Measurements from ENCODE around the gene GAB2. TPM values are rescaled to one million over a fixed set of nuclear protein-coding genes. Genes with fewer than 3 reads are reported as not detected.

Gene GAB2
- total and polyA plus RNA-seq, 8 donors = 18.8 to 59.6 (median 19.7) TPM

DNA sequence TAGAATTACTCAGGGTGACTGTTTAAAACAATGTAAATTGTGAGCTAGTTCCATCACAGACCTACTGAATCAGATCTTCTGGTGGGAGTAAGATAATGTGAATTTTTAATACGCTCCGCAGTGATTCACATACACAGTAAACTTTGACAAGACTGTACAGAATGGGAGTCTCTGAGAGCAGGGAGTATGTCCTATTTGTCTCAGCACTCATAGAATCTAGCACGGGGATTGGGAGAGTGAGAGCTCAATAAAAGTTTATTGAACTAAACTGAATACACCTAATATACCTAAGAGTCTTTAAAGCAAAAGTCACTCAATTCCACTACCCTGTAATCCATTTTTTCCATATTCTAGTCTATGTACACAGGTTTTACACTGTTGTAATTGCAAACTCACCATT is 11.2 kb upstream of the GAB2 start:
- no peak overlapping the region for H3K27ac ChIP-seq
- no peaks in the 10 kb centered on the region for H3K36me3 ChIP-seq
- TF ChIP-seq, protein P1, sequence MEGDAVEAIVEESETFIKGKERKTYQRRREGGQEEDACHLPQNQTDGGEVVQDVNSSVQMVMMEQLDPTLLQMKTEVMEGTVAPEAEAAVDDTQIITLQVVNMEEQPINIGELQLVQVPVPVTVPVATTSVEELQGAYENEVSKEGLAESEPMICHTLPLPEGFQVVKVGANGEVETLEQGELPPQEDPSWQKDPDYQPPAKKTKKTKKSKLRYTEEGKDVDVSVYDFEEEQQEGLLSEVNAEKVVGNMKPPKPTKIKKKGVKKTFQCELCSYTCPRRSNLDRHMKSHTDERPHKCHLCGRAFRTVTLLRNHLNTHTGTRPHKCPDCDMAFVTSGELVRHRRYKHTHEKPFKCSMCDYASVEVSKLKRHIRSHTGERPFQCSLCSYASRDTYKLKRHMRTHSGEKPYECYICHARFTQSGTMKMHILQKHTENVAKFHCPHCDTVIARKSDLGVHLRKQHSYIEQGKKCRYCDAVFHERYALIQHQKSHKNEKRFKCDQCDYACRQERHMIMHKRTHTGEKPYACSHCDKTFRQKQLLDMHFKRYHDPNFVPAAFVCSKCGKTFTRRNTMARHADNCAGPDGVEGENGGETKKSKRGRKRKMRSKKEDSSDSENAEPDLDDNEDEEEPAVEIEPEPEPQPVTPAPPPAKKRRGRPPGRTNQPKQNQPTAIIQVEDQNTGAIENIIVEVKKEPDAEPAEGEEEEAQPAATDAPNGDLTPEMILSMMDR (IDR thresholded peaks at IDR 0.05) = no peak
- ATAC-seq (no peak), DNase-seq (no peak)
- H3K9me3 ChIP-seq = no peaks in the 10 kb centered on the region
- no peak overlapping the region for H3K4me3 ChIP-seq
- no peaks in the 10 kb centered on the region for H3K27me3 ChIP-seq
- H3K4me1 ChIP-seq = peaks cover 0 to 42% of the 10 kb centered on the region in 2 donors
- intact Hi-C loops (cut with DNase I) = no loop called here

DNA sequence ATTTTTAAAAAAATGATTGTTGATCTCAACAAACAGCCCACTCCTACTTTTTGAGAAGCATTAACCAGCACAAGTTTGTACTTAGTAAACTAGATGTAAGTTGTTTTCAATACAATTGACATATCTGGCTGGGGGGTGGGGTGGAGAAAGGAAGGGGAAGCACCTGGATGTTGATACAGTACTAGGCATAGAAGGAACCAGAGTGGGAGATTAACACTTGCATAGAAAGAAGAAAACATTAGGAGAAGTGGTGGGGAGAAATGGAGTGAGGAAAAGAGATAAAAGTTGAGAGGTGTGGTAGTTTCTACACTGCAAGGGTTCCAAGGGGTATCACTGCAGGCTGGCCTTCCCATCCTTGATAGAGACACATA is 10.6 kb upstream of the GAB2 start:
- DNase-seq = no peak
- no peak for ATAC-seq
- no peaks in the 10 kb centered on the region for H3K9me3 ChIP-seq
- intact Hi-C loops (cut with DNase I) = no loop called here
- H3K27me3 ChIP-seq = no peaks in the 10 kb centered on the region
- TF ChIP-seq, protein P1 (IDR thresholded peaks at IDR 0.05) = no peak
- peak overlapping the region in 1 of 2 donors; percentile 88 for H3K27ac ChIP-seq
- no peak overlapping the region for H3K4me3 ChIP-seq
- H3K4me1 ChIP-seq = peaks cover 0 to 42% of the 10 kb centered on the region in 2 donors
- H3K36me3 ChIP-seq = no peaks in the 10 kb centered on the region

DNA sequence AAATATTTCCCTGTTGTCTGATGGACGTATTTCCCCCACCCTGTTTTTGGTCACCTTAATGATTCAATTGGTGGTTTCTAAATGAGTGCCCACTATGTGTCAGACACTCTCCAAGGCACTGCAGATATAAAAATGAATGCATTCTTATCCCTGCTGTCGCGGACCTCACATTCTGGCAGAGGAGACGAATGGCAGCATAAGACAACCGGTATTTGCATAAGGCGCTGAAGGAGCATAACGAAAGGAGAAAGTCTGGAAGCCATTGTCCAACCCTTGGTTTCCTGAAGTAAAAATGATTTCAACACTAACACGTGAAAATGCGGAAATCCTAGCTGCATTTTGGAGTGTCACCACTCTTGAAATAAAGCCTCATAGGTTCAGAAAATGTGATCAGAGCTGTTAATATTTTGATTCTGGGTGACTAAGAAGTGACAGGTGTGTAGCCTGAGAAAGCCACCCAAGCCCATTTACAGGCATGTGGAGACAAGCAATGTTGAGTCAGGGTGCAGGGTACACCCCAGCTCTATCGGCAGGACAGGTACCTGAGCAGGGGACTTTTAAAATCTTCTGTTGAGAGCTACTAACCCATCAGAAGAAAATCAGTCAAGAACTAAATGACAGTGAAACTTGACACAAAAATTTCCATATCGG is 10.1 kb upstream of the GAB2 start:
- ATAC-seq (no peak), DNase-seq (no peak)
- H3K27ac ChIP-seq = peak overlapping the region in 1 of 2 donors; percentile 88
- no peaks in the 10 kb centered on the region for H3K9me3 ChIP-seq
- peaks cover 0 to 42% of the 10 kb centered on the region in 2 donors for H3K4me1 ChIP-seq
- H3K27me3 ChIP-seq = no peaks in the 10 kb centered on the region
- H3K36me3 ChIP-seq = no peaks in the 10 kb centered on the region
- TF ChIP-seq, protein P1 (IDR thresholded peaks at IDR 0.05) = no peak
- H3K4me3 ChIP-seq = no peak overlapping the region
- intact Hi-C loops (cut with DNase I) = no loop called here

DNA sequence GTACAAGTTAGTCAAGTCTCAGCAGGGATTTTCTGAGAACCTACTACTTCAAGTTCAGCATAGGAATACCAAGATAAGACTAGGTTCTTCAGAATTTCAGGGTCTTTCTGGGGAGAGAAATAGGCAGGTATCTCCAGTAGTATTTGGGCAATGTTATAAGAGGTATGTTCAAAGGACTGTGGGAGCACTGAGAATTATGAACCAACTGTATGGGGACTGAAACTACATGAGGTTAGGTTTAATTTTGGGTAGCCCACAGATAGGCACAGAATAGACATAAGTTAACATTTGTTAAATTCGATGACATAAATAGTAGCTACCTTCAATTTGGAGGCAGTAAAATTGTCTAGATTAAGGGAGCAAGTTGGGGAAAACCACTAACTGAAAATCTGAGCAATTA is 9.2 kb upstream of the GAB2 start:
- H3K4me1 ChIP-seq = peaks cover 0 to 42% of the 10 kb centered on the region in 2 donors
- no peaks in the 10 kb centered on the region for H3K9me3 ChIP-seq
- TF ChIP-seq, protein P1 (IDR thresholded peaks at IDR 0.05) = no peak
- no peaks in the 10 kb centered on the region for H3K36me3 ChIP-seq
- H3K4me3 ChIP-seq = no peak overlapping the region
- no peak for ATAC-seq
- DNase-seq = no peak
- no peak overlapping the region for H3K27ac ChIP-seq
- H3K27me3 ChIP-seq = no peaks in the 10 kb centered on the region
- intact Hi-C loops (cut with DNase I) = no loop called here

DNA sequence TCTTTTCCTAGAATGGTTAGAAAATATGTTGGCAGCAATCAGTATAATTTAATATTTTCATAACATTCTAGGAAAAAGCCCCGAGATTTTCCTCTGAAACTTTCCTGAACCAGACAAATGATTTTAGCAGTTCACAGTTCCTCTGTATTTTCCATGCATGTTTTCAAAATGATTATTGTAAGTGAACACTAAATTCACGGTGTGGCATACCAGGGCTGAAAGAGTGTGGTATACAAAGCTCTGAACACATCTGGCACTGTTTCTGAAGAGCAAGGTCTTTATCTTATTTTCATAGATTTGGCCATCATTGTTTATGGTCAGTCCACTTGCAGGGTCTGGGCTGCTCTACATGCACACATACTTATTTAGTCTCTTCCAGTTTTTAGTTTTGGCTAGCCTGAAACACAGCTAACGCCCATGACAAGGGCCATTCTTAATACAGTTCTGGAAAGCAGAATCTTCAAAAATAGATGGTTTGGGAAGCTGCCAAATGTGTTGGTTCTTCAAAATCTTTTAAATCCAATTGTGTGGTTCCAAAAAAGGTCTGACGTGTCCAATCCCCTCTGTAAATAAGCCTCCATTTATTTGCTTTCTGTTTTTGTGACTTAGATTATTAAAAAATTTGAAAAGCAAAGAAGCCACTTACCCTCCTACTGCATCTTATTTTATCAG is 7.9 kb upstream of the GAB2 start:
- Histone ChIP-seq H3K4me3 (no peak overlapping the region), H3K9me3 (no peaks in the 10 kb centered on the region), H3K36me3 (no peaks in the 10 kb centered on the region), H3K27ac (peak overlapping the region; percentile 36 to 87), H3K27me3 (no peaks in the 10 kb centered on the region), H3K4me1 (peaks cover 4 to 50% of the 10 kb centered on the region in 2 donors)
- intact Hi-C loops (cut with DNase I) = no loop called here
- ATAC-seq = peak; percentile 13
- TF ChIP-seq, protein P1 (IDR thresholded peaks at IDR 0.05) = no peak
- DNase-seq = peak in 1 of 4 donors; percentile 13

Data from left lung (tissue), 10 donors.